ENCODE results near the gene CYTH4.

- TF ChIP-seq POLR2AphosphoS5 (IDR thresholded peaks at IDR 0.05), result no peak
- TF ChIP-seq, protein P1, sequence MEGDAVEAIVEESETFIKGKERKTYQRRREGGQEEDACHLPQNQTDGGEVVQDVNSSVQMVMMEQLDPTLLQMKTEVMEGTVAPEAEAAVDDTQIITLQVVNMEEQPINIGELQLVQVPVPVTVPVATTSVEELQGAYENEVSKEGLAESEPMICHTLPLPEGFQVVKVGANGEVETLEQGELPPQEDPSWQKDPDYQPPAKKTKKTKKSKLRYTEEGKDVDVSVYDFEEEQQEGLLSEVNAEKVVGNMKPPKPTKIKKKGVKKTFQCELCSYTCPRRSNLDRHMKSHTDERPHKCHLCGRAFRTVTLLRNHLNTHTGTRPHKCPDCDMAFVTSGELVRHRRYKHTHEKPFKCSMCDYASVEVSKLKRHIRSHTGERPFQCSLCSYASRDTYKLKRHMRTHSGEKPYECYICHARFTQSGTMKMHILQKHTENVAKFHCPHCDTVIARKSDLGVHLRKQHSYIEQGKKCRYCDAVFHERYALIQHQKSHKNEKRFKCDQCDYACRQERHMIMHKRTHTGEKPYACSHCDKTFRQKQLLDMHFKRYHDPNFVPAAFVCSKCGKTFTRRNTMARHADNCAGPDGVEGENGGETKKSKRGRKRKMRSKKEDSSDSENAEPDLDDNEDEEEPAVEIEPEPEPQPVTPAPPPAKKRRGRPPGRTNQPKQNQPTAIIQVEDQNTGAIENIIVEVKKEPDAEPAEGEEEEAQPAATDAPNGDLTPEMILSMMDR (IDR thresholded peaks at IDR 0.05), result no peak
Observed at GRCh38 chr22:37355174-37355573, 72.9 kb downstream of the CYTH4 start.
